HCT116 (cell line): ENCODE data around the gene CST6. TPM values are rescaled to one million over a fixed set of nuclear protein-coding genes. Genes with fewer than 3 reads are reported as not detected.

ENCODE experiments used
- ATAC-seq: fragments of 200-7000 bp; cut with Tn5 transposase; 2 replicates; pipeline ENCODE4 v1.9.1; 2020; ENCODE audit warnings: mild to moderate bottlenecking, moderate library complexity
- BruUV-seq: library from RNA; stranded (reverse); fragments of 400-500 nt; replicated peaks from 2 replicates; lab custom pipeline; 2021; lab: Mats Ljungman, UMichigan
- CTCF ChIA-PET: fragments of 300-600 bp; sonication (Branson Sonifier 250); formaldehyde crosslinking; loops from one replicate; lab custom pipeline; 2021; ENCODE audit warnings: antibody characterized with exemption; lab: Charles Lee
- POLR2A ChIA-PET: fragments of 300-600, 350-600 bp; sonication (Branson Sonifier 250); formaldehyde crosslinking; loops from one replicate; lab custom pipeline; 2021; ENCODE audit warnings: antibody characterized with exemption; lab: Charles Lee
- RAD21 ChIA-PET, 2 experiments: fragments of 300-600 bp; sonication (Branson Sonifier 250); formaldehyde crosslinking; loops; one replicate each; lab custom pipeline; 2023; ENCODE audit warnings: low total read pairs in 2 of 2; ENCODE audit not compliant: uncharacterized antibody in 2 of 2, unreplicated experiment in 2 of 2, low non-redundant PET in 1 of 2; lab: Charles Lee
- DNase-seq: peaks from one replicate; pipeline ENCODE4 v3.0.0-alpha.2; 2010; ENCODE audit warnings: low read depth, low spot score
- H2AFZ ChIP-seq: fragments of 200-600 bp; shearing (Covaris generic), sonication (generic); 2 replicates; pipeline ENCODE4 v1.6.1; 2017; ENCODE audit warnings: low read depth, mixed run types, mixed read lengths, antibody characterized with exemption, low read length; ENCODE audit not compliant: poor library complexity, severe bottlenecking
- H3K27ac ChIP-seq: 2 replicates; pipeline ENCODE4 v1.5.1; 2012; ENCODE audit warnings: low read depth, low read length
- H3K27me3 ChIP-seq: fragments of 200-600 bp; sonication (generic); 2 replicates; pipeline ENCODE4 v1.6.1; 2016; ENCODE audit warnings: mixed run types, low read length, mixed read lengths; ENCODE audit not compliant: insufficient read depth
- H3K36me3 ChIP-seq, 2 experiments: fragments of 200-500 bp in 1 of 2; fragments of 200-600 bp in 1 of 2; sonication (Bioruptor generic) in 1 of 2; sonication (generic) in 1 of 2; 2 replicates each; pipeline versions ENCODE4 v1.5.1 to v1.6.1; 2014 to 2016; ENCODE audit warnings: low read length in 2 of 2, inconsistent platforms in 1 of 2, mixed read lengths in 1 of 2, mixed run types in 1 of 2; ENCODE audit not compliant: insufficient read depth in 2 of 2, control insufficient read depth in 1 of 2
- H3K4me1 ChIP-seq, 2 experiments: fragments of 200-600 bp in 1 of 2; sonication (generic) in 1 of 2; 2 replicates each; pipeline versions ENCODE4 v1.5.1 to v1.6.1; 2012 to 2017; ENCODE audit warnings: low read length in 2 of 2, inconsistent platforms in 1 of 2, mild to moderate bottlenecking in 1 of 2, mixed read lengths in 1 of 2, mixed run types in 1 of 2, moderate library complexity in 1 of 2; ENCODE audit not compliant: insufficient read depth in 2 of 2, control insufficient read depth in 1 of 2
- H3K4me2 ChIP-seq: fragments of 200-600 bp; sonication (generic); 2 replicates; pipeline ENCODE4 v1.6.1; 2017; ENCODE audit warnings: mixed run types, low read length, mixed read lengths
- H3K4me3 ChIP-seq, 2 experiments: fragments of 200-600 bp in 1 of 2; sonication (generic) in 1 of 2; replicated peaks in 1 of 2; 2 replicates each; pipeline ENCODE4 v1.5.1; 2011 to 2016; ENCODE audit warnings: low read length in 2 of 2, control low read depth in 1 of 2, low read depth in 1 of 2, mild to moderate bottlenecking in 1 of 2, mixed read lengths in 1 of 2, mixed run types in 1 of 2
- H3K79me2 ChIP-seq: fragments of 200-600 bp; sonication (generic); 2 replicates; pipeline ENCODE4 v1.6.1; 2017; ENCODE audit warnings: mild to moderate bottlenecking, mixed run types, low read length, moderate library complexity, mixed read lengths; ENCODE audit not compliant: insufficient read depth
- H3K9ac ChIP-seq: fragments of 200-600 bp; sonication (generic); 2 replicates; pipeline ENCODE4 v1.6.1; 2016; ENCODE audit warnings: low read length, mixed read lengths
- H3K9me2 ChIP-seq: fragments of 200-600 bp; sonication (generic), shearing (Covaris generic); 2 replicates; pipeline ENCODE4 v1.6.1; 2017; ENCODE audit warnings: mixed run types, mild to moderate bottlenecking, moderate library complexity; ENCODE audit not compliant: insufficient read depth
- H3K9me3 ChIP-seq, 2 experiments: fragments of 200-500 bp in 1 of 2; fragments of 200-600 bp in 1 of 2; sonication (Bioruptor generic) in 1 of 2; sonication (generic) in 1 of 2; 2 replicates each; pipeline ENCODE4 v1.6.1; 2014 to 2017; ENCODE audit warnings: low read length in 2 of 2, mixed read lengths in 2 of 2, inconsistent platforms in 1 of 2, low read depth in 1 of 2, mild to moderate bottlenecking in 1 of 2, mixed run types in 1 of 2, moderate library complexity in 1 of 2; ENCODE audit not compliant: control insufficient read depth in 1 of 2, insufficient read depth in 1 of 2
- H4K20me1 ChIP-seq: fragments of 200-600 bp; sonication (generic), shearing (Covaris generic); 2 replicates; pipeline ENCODE4 v1.6.1; 2017; ENCODE audit warnings: mixed run types, mild to moderate bottlenecking, moderate library complexity; ENCODE audit not compliant: insufficient read depth
- EGR1 ChIP-seq: IDR thresholded peaks from 2 replicates; pipeline ENCODE4 v1.6.1; 2012; ENCODE audit warnings: low read depth
- ELF1 ChIP-seq: IDR thresholded peaks from 2 replicates; pipeline ENCODE4 v1.6.1; 2012; ENCODE audit warnings: low read depth, borderline replicate concordance
- EZH2 ChIP-seq: fragments of 200-600 bp; sonication (generic); IDR thresholded peaks from 2 replicates; pipeline ENCODE4 v1.6.1; 2017; ENCODE audit warnings: antibody characterized with exemption, mixed run types
- FOSL1 ChIP-seq: IDR thresholded peaks from 2 replicates; pipeline ENCODE4 v1.6.1; 2012; ENCODE audit warnings: low read depth
- JUND ChIP-seq: IDR thresholded peaks from 2 replicates; pipeline ENCODE4 v1.6.1; 2012
- POLR2AphosphoS5 ChIP-seq: IDR thresholded peaks from 2 replicates; pipeline ENCODE4 v1.6.1; 2011; ENCODE audit warnings: mild to moderate bottlenecking, low read depth, low read length, moderate library complexity
- SIN3A ChIP-seq: IDR thresholded peaks from 2 replicates; pipeline ENCODE4 v1.6.1; 2012; ENCODE audit warnings: low read depth
- SP1 ChIP-seq: IDR thresholded peaks from 2 replicates; pipeline ENCODE4 v1.6.1; 2012; ENCODE audit warnings: low read depth
- TCF7L2 ChIP-seq: IDR thresholded peaks from 2 replicates; pipeline ENCODE4 v1.7.0; 2011; ENCODE audit warnings: borderline replicate concordance, inconsistent platforms; ENCODE audit not compliant: insufficient read depth, insufficient read length; ENCODE audit errors: extremely low read depth
- intact Hi-C: fragments of 100-400 bp; cut with micrococcal nuclease; formaldehyde crosslinking; loops from 2 replicates; pipeline ENCODE4 v1.10.0; 2022
- total RNA-seq: library from RNA; stranded (reverse); gene quantifications from one replicate; pipeline ENCODE4 v1.2.1, GENCODE V29; 2021; ENCODE audit not compliant: unreplicated experiment
- TF ChIP-seq, protein P1 (sequence below): IDR thresholded peaks from 2 replicates; pipeline ENCODE4 v1.6.1; 2011; ENCODE audit warnings: mild to moderate bottlenecking, low read length, moderate library complexity; ENCODE audit not compliant: insufficient replicate concordance; ENCODE audit errors: extremely low read depth

The CST6 gene
- total RNA-seq, 1 experiment from 2014 or later = 68.1 TPM

DNA sequence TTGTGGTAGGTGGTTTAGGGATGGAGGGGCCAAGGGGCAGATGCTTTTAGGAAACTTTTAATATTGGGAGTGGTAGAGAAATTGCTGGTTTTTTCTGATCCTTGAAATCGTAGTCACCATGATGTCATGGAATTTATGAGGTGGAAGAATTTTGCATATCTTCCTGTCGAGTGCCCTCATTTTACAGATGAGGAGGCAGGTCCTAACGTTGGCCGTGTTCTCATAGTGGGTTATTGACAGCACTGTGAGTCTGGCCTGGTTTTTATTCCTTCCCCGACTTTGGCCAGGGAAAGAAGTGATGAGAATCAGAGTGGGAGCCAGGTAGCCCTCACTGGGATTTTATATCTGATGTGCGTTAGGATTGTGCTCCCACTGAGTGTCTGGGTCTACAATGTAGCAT lies 49.5 kb downstream of the CST6 start:
- no peak overlapping the region for H3K9ac ChIP-seq
- peaks cover 48% of the 10 kb centered on the region for H3K79me2 ChIP-seq
- no peak overlapping the region for H2AFZ ChIP-seq
- DNase-seq = no peak
- peaks cover 5% of the 10 kb centered on the region; the same call in 1 of the 2 replicates for H4K20me1 ChIP-seq
- no peaks in the 10 kb centered on the region for H3K27me3 ChIP-seq
- CTCF ChIA-PET = no interaction called here
- peaks cover 81 to 84% of the 10 kb centered on the region in 2 experiments for H3K36me3 ChIP-seq
- no peaks in the 10 kb centered on the region for H3K4me1 ChIP-seq
- no TSS peak for BruUV-seq
- RAD21 ChIA-PET = no interaction called here
- H3K27ac ChIP-seq = no peak overlapping the region
- POLR2A ChIA-PET = no interaction called here
- H3K9me3 ChIP-seq = no peaks in the 10 kb centered on the region
- no peak overlapping the region for H3K4me2 ChIP-seq
- TF ChIP-seq FOSL1 (no peak), SIN3A (no peak), EGR1 (no peak), TCF7L2 (no peak), ELF1 (no peak), EZH2 (no peak), SP1 (no peak), POLR2AphosphoS5 (no peak), JUND (no peak)
- TF ChIP-seq, protein P1, sequence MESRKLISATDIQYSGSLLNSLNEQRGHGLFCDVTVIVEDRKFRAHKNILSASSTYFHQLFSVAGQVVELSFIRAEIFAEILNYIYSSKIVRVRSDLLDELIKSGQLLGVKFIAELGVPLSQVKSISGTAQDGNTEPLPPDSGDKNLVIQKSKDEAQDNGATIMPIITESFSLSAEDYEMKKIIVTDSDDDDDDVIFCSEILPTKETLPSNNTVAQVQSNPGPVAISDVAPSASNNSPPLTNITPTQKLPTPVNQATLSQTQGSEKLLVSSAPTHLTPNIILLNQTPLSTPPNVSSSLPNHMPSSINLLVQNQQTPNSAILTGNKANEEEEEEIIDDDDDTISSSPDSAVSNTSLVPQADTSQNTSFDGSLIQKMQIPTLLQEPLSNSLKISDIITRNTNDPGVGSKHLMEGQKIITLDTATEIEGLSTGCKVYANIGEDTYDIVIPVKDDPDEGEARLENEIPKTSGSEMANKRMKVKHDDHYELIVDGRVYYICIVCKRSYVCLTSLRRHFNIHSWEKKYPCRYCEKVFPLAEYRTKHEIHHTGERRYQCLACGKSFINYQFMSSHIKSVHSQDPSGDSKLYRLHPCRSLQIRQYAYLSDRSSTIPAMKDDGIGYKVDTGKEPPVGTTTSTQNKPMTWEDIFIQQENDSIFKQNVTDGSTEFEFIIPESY = no peak
- no peak for ATAC-seq
- H3K9me2 ChIP-seq = no peaks in the 10 kb centered on the region
- intact Hi-C loops = no loop called here
- H3K4me3 ChIP-seq = no peak overlapping the region
